AG09319 (cell line): ENCODE data around the gene COG5.

ENCODE experiments used
- DNase-seq: peaks from one replicate; pipeline ENCODE4 v3.0.0-alpha.2; 2010; ENCODE audit warnings: low read depth; ENCODE audit errors: extremely low read depth
- TF ChIP-seq, protein P1 (sequence below): IDR thresholded peaks from 2 replicates; pipeline ENCODE4 v1.5.1; 2011; ENCODE audit warnings: low read depth, mild to moderate bottlenecking, inconsistent platforms, low read length, moderate library complexity

Gene COG5

DNA sequence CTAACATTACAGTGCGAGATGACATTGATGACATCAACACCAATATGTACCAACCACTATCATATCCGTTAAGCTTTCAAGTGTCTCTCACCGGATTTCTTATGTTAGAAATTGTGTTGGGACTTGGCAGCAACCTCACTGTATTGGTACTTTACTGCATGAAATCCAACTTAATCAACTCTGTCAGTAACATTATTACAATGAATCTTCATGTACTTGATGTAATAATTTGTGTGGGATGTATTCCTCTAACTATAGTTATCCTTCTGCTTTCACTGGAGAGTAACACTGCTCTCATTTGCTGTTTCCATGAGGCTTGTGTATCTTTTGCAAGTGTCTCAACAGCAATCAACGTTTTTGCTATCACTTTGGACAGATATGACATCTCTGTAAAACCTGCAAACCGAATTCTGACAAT is 89.6 kb downstream of the COG5 start:
- DNase-seq: no peak
- TF ChIP-seq, protein P1, sequence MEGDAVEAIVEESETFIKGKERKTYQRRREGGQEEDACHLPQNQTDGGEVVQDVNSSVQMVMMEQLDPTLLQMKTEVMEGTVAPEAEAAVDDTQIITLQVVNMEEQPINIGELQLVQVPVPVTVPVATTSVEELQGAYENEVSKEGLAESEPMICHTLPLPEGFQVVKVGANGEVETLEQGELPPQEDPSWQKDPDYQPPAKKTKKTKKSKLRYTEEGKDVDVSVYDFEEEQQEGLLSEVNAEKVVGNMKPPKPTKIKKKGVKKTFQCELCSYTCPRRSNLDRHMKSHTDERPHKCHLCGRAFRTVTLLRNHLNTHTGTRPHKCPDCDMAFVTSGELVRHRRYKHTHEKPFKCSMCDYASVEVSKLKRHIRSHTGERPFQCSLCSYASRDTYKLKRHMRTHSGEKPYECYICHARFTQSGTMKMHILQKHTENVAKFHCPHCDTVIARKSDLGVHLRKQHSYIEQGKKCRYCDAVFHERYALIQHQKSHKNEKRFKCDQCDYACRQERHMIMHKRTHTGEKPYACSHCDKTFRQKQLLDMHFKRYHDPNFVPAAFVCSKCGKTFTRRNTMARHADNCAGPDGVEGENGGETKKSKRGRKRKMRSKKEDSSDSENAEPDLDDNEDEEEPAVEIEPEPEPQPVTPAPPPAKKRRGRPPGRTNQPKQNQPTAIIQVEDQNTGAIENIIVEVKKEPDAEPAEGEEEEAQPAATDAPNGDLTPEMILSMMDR: no peak

- TF ChIP-seq, protein P1: no peak
- DNase-seq: no peak
These were observed 91.6 kb downstream of the COG5 start for GRCh38 chr7:107472116-107472515.

DNA sequence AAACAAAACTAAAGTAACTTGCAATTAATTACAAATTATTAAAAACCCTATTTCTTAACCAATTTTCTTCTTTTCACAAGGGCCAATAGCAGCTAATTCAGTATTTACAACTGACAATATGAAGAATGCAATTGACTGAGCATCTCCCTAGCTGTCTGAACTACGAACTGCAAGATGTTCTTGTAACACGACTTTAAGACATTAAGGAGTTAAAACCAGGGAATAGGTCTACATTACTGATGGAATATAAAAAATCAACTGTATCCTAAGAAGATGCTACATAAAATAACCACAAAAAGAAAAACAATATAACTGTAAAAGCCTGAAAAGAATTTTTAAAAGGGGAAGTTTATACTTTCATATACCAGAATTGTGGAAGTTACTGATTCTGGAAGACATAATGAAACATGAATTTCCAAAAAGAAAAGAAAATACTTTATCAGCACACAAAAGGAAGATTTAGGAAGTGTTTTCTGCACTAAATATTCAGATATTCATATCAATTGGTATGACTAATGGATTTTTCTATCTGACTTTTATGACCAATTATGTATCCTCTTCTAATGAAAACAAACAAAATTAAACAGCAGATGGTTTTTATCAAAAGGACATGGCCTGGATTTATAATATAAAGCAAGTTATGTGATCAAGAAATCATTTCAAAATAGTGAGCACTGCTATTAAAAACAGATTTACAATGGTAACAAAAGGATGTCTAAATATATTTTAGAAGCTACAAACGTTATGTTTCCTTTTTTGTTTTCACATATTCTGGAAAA is 92.2 kb downstream of the COG5 start:
- TF ChIP-seq, protein P1: no peak
- no peak for DNase-seq

GRCh38 chr7:107469929-107470328 is 93.8 kb downstream of the COG5 start, which contains the start of gene GPR22:
GPR22 (plus strand) TSS chr7:107470057; CDS start chr7:107474061, 4,004 bp downstream.
- no peak for DNase-seq
- TF ChIP-seq, protein P1: no peak

- DNase-seq: no peak
- TF ChIP-seq, protein P1: no peak
These were observed 94.9 kb downstream of the COG5 start for GRCh38 chr7:107468824-107469223.

- no peak for DNase-seq
- TF ChIP-seq, protein P1: no peak
These were observed 95.7 kb downstream of the COG5 start for GRCh38 chr7:107467972-107468371.

- DNase-seq: no peak
- TF ChIP-seq, protein P1: no peak
These were observed 99.0 kb downstream of the COG5 start for GRCh38 chr7:107464666-107465226.
